SK-N-SH (cell line): Measurements from ENCODE around the gene DOCK4. TPM values are rescaled to one million over a fixed set of nuclear protein-coding genes. Genes with fewer than 3 reads are reported as not detected.

ENCODE experiments used
- CTCF ChIA-PET: fragments of 300-600, 350-600 bp; formaldehyde crosslinking; extraction: SDS; loops from one replicate; lab custom pipeline; 2021; lab: Yijun Ruan, JAX
- POLR2A ChIA-PET: fragments of 350-600 bp; sonication (Branson Sonifier 250); formaldehyde crosslinking; extraction: SDS; loops from one replicate; lab custom pipeline; 2020; ENCODE audit warnings: antibody characterized with exemption, inconsistent platforms; lab: Yijun Ruan, JAX
- DNase-seq: peaks from one replicate; pipeline ENCODE4 v3.0.0; 2012
- H2AFZ ChIP-seq: fragments of 200-600 bp; sonication (generic); 2 replicates; pipeline ENCODE4 v1.8.1; 2016; ENCODE audit warnings: antibody characterized with exemption, mild to moderate bottlenecking, low read depth
- H3F3A ChIP-seq: fragments of 200-600 bp; sonication (generic); replicated peaks from 2 replicates; pipeline ENCODE3; 2016; ENCODE audit warnings: antibody characterized with exemption, mild to moderate bottlenecking; ENCODE audit not compliant: insufficient read depth
- H3K27ac ChIP-seq, 2 experiments: fragments of 200-500 bp in 1 of 2; fragments of 200-600 bp in 1 of 2; sonication (Bioruptor generic) in 1 of 2; sonication (generic), shearing (Covaris generic) in 1 of 2; 2 replicates each; pipeline versions ENCODE4 v1.5.1 to v1.6.1; 2014 to 2016; ENCODE audit warnings: low read depth in 2 of 2, inconsistent platforms in 1 of 2, low read length in 1 of 2, mild to moderate bottlenecking in 1 of 2, mixed read lengths in 1 of 2
- H3K27me3 ChIP-seq: fragments of 200-600 bp; sonication (generic), shearing (Covaris generic); 2 replicates; pipeline ENCODE4 v1.6.1; 2016; ENCODE audit warnings: mixed run types; ENCODE audit not compliant: insufficient read depth
- H3K36me3 ChIP-seq, 2 experiments: fragments of 200-500 bp in 1 of 2; fragments of 200-600 bp in 1 of 2; sonication (Bioruptor generic) in 1 of 2; sonication (generic) in 1 of 2; replicated peaks in 1 of 2; 2 replicates each; pipeline versions ENCODE3 to v1.5.1; 2014 to 2016; ENCODE audit warnings: low read length in 1 of 2, mild to moderate bottlenecking in 1 of 2; ENCODE audit not compliant: insufficient read depth in 2 of 2, control insufficient read depth in 1 of 2
- H3K4me1 ChIP-seq, 2 experiments: fragments of 200-500 bp in 1 of 2; fragments of 200-600 bp in 1 of 2; sonication (Bioruptor generic) in 1 of 2; sonication (generic), shearing (Covaris generic) in 1 of 2; 2 replicates each; pipeline versions ENCODE4 v1.5.1 to v1.6.1; 2014 to 2016; ENCODE audit warnings: low read depth in 1 of 2, low read length in 1 of 2, mixed run types in 1 of 2; ENCODE audit not compliant: insufficient read depth in 2 of 2, control insufficient read depth in 1 of 2
- H3K4me2 ChIP-seq: fragments of 200-600 bp; sonication (generic), shearing (Covaris generic); 2 replicates; pipeline ENCODE4 v1.6.1; 2017; ENCODE audit warnings: mixed run types
- H3K4me3 ChIP-seq, 2 experiments: fragments of 200-500 bp in 1 of 2; fragments of 200-600 bp in 1 of 2; sonication (Bioruptor generic) in 1 of 2; sonication (generic), shearing (Covaris generic) in 1 of 2; 2 replicates each; pipeline versions ENCODE4 v1.5.1 to v1.8.1; 2014 to 2016; ENCODE audit warnings: low read depth in 2 of 2, inconsistent platforms in 1 of 2, low read length in 1 of 2, mild to moderate bottlenecking in 1 of 2, mixed read lengths in 1 of 2, moderate library complexity in 1 of 2
- H3K79me2 ChIP-seq: fragments of 200-600 bp; sonication (generic); 2 replicates; pipeline ENCODE4 v1.8.1; 2017; ENCODE audit warnings: mild to moderate bottlenecking; ENCODE audit not compliant: insufficient read depth
- H3K9ac ChIP-seq: fragments of 200-600 bp; sonication (generic); 2 replicates; pipeline ENCODE4 v1.6.1; 2017; ENCODE audit warnings: mixed run types
- H3K9me2 ChIP-seq: fragments of 200-600 bp; sonication (generic); 2 replicates; pipeline ENCODE4 v1.6.1; 2017; ENCODE audit warnings: mixed run types
- H3K9me3 ChIP-seq: fragments of 200-600 bp; sonication (generic); 2 replicates; pipeline ENCODE4 v1.6.1; 2017; ENCODE audit warnings: mixed run types, mild to moderate bottlenecking, moderate library complexity
- H4K20me1 ChIP-seq: fragments of 200-600 bp; sonication (generic); 2 replicates; pipeline ENCODE4 v1.6.1; 2017; ENCODE audit warnings: mild to moderate bottlenecking, mixed run types; ENCODE audit not compliant: insufficient read depth
- ELF1 ChIP-seq: IDR thresholded peaks from 2 replicates; pipeline ENCODE4 v1.4.0; 2012
- EZH2phosphoT487 ChIP-seq: fragments of 200-600 bp; sonication (generic); IDR thresholded peaks from 2 replicates; pipeline ENCODE4 v1.6.1; 2017; ENCODE audit warnings: low read depth, mixed run types, mild to moderate bottlenecking, antibody characterized with exemption, moderate library complexity, borderline replicate concordance
- FOXJ3 ChIP-seq: sonication (generic); formaldehyde crosslinking; IDR thresholded peaks from 2 replicates; pipeline ENCODE4 v1.5.1; 2020; ENCODE audit warnings: mild to moderate bottlenecking, missing genetic modification reagents
- GABPA ChIP-seq: IDR thresholded peaks from 2 replicates; pipeline ENCODE4 v1.4.0; 2012; ENCODE audit warnings: low read depth, mild to moderate bottlenecking
- GATA2 ChIP-seq: sonication (generic); formaldehyde crosslinking; IDR thresholded peaks from 2 replicates; pipeline ENCODE4 v1.5.0; 2020; ENCODE audit warnings: mild to moderate bottlenecking, missing genetic modification reagents
- IRF3 ChIP-seq: fragments of 150-350 bp; IDR thresholded peaks from 2 replicates; pipeline ENCODE4 v1.6.1; 2016; ENCODE audit warnings: mild to moderate bottlenecking, low read depth, low read length
- MAX ChIP-seq: IDR thresholded peaks from 2 replicates; pipeline ENCODE4 v1.4.0; 2012; ENCODE audit warnings: low read depth
- MEF2A ChIP-seq: IDR thresholded peaks from 2 replicates; pipeline ENCODE4 v1.4.0; 2012; ENCODE audit warnings: low read depth, borderline replicate concordance
- MXI1 ChIP-seq: IDR thresholded peaks from 2 replicates; pipeline ENCODE4 v1.6.1; 2012; ENCODE audit warnings: mild to moderate bottlenecking, low read depth, low read length, improper control_type of control experiment
- NFIC ChIP-seq: IDR thresholded peaks from 2 replicates; pipeline ENCODE4 v1.4.0; 2012; ENCODE audit warnings: borderline replicate concordance
- SIN3A ChIP-seq: IDR thresholded peaks from 2 replicates; pipeline ENCODE4 v1.6.1; 2012; ENCODE audit warnings: low read depth, mild to moderate bottlenecking, low read length, moderate library complexity, borderline replicate concordance
- TEAD4 ChIP-seq: IDR thresholded peaks from 2 replicates; pipeline ENCODE4 v1.4.0; 2012; ENCODE audit warnings: mild to moderate bottlenecking, borderline replicate concordance; ENCODE audit not compliant: insufficient read depth
- USF1 ChIP-seq: IDR thresholded peaks from 2 replicates; pipeline ENCODE4 v1.4.0; 2012; ENCODE audit warnings: low read depth, borderline replicate concordance
- USF2 ChIP-seq: fragments of 150-350 bp; IDR thresholded peaks from 2 replicates; pipeline ENCODE4 v1.6.1; 2017; ENCODE audit warnings: antibody characterized with exemption, low read length, low read depth, borderline replicate concordance
- YY1 ChIP-seq: IDR thresholded peaks from 2 replicates; pipeline ENCODE4 v1.4.0; 2012; ENCODE audit warnings: low read depth, mild to moderate bottlenecking
- ZBTB33 ChIP-seq: IDR thresholded peaks from 2 replicates; pipeline ENCODE4 v1.4.0; 2012; ENCODE audit warnings: low read depth, borderline replicate concordance
- WGBS: methylation state at CpG from one replicate; pipeline ENCODE4 v1.1.6; 2017; ENCODE audit warnings: low lambda C conversion rate; 5-methylcytosine and 5-hydroxymethylcytosine counted together
- polyA plus RNA-seq, 3 experiments: library from polyadenylated mRNA; depleted of rRNA; stranded (reverse); fragments of >200 nt; gene quantifications; 2 replicates each; pipeline ENCODE4 v1.2.3, GENCODE V29; 2012

Gene DOCK4
- polyA plus RNA-seq, 1 of the 3 experiments (the other 2 are of a cell fraction): 8.5 TPM

GRCh38 chr7:112010994-112011393, 195.2 kb downstream of the DOCK4 start:
- H3K4me1 ChIP-seq: peaks cover 0 to 25% of the 10 kb centered on the region in 2 experiments; a peak in 2 of 4 replicates
- POLR2A ChIA-PET: no interaction called here
- no peak overlapping the region for H3K9ac ChIP-seq
- H3K9me3 ChIP-seq: no peaks in the 10 kb centered on the region
- no peaks in the 10 kb centered on the region for H3K9me2 ChIP-seq
- no peak overlapping the region for H2AFZ ChIP-seq
- H3K4me3 ChIP-seq: no peak overlapping the region
- no peaks in the 10 kb centered on the region for H3K27me3 ChIP-seq
- H3K79me2 ChIP-seq: no peaks in the 10 kb centered on the region
- no peaks in the 10 kb centered on the region for H3K36me3 ChIP-seq
- H4K20me1 ChIP-seq: no peaks in the 10 kb centered on the region
- WGBS: 78% methylated on average over 4 of the region's 4 CpGs
- peak overlapping the region in 1 of 2 experiments; percentile 54; a peak in 2 of 4 replicates for H3K27ac ChIP-seq
- no peak overlapping the region for H3K4me2 ChIP-seq
- H3F3A ChIP-seq: no peaks in the 10 kb centered on the region
- DNase-seq: no peak
- TF ChIP-seq FOXJ3 (CRISPR knock-in tag) (no peak), EZH2phosphoT487 (no peak), MXI1 (no peak), ZBTB33 (no peak), SIN3A (no peak), IRF3 (no peak), GATA2 (no peak), TEAD4 (no peak), GABPA (no peak), ELF1 (no peak)
- CTCF ChIA-PET: interaction anchor here (1.0 to 1.7 kb wide), 3 partner anchors 9 to 248 kb away, joined by 3 to 5 read pairs (median 3); no protein-coding TSS in a partner anchor

GRCh38 chr7:112010109-112010508, 196.1 kb downstream of the DOCK4 start:
- peaks cover 0 to 25% of the 10 kb centered on the region in 2 experiments; a peak in 2 of 4 replicates for H3K4me1 ChIP-seq
- H2AFZ ChIP-seq: no peak overlapping the region
- H4K20me1 ChIP-seq: no peaks in the 10 kb centered on the region
- H3K9me3 ChIP-seq: no peaks in the 10 kb centered on the region
- no peak overlapping the region for H3K4me2 ChIP-seq
- H3K79me2 ChIP-seq: no peaks in the 10 kb centered on the region
- no peaks in the 10 kb centered on the region for H3K9me2 ChIP-seq
- ChIA-PET CTCF (no interaction called here), POLR2A (no interaction called here)
- no peak overlapping the region for H3K27ac ChIP-seq
- H3K9ac ChIP-seq: no peak overlapping the region
- H3K36me3 ChIP-seq: no peaks in the 10 kb centered on the region
- DNase-seq: no peak
- WGBS: 90% methylated on average over 2 of the region's 2 CpGs
- no peak for TF ChIP-seq USF2
- no peak for TF ChIP-seq MEF2A
- no peak for TF ChIP-seq MAX
- TF ChIP-seq IRF3: no peak
- no peak for TF ChIP-seq USF1
- no peak for TF ChIP-seq YY1
- no peak for TF ChIP-seq EZH2phosphoT487
- no peak for TF ChIP-seq NFIC
- H3F3A ChIP-seq: no peaks in the 10 kb centered on the region
- H3K4me3 ChIP-seq: no peak overlapping the region
- no peaks in the 10 kb centered on the region for H3K27me3 ChIP-seq
